Mesendoderm (in vitro differentiated cells): ENCODE measurements around the gene TDRD12.
"Not testable (repeated sequence)": the region's sequence is repeated elsewhere in the genome, so short reads cannot be mapped to it uniquely, and the experiment has no call there.

Experiments used
- DNase-seq: peaks from one replicate; pipeline ENCODE4 v3.0.0; 2013
- H2AK5ac ChIP-seq: 2 replicates; pipeline ENCODE4 v1.6.1; 2013; ENCODE audit warnings: low read length, inconsistent platforms
- H2BK120ac ChIP-seq: 2 replicates; pipeline ENCODE4 v1.6.1; 2013; ENCODE audit warnings: low read depth, mild to moderate bottlenecking, low read length, moderate library complexity, mixed read lengths
- H2BK15ac ChIP-seq: replicated peaks from 2 replicates; pipeline ENCODE4 v1.6.1; 2013; ENCODE audit warnings: low read depth, mild to moderate bottlenecking, moderate library complexity
- H2BK5ac ChIP-seq: 2 replicates; pipeline ENCODE4 v1.6.1; 2013; ENCODE audit warnings: low read length, inconsistent platforms
- H3K18ac ChIP-seq: 2 replicates; pipeline ENCODE4 v1.6.1; 2013; ENCODE audit warnings: mild to moderate bottlenecking, low read length, mixed read lengths
- H3K23ac ChIP-seq: one replicate; pipeline ENCODE4 v1.6.1; 2013; ENCODE audit warnings: low read length
- H3K27ac ChIP-seq: 2 replicates; pipeline ENCODE4 v1.5.1; 2013; ENCODE audit warnings: low read depth, mild to moderate bottlenecking, inconsistent platforms, low read length, moderate library complexity
- H3K27me3 ChIP-seq: 2 replicates; pipeline ENCODE4 v1.6.1; 2013; ENCODE audit warnings: low read length, control low read depth, mild to moderate bottlenecking, inconsistent platforms; ENCODE audit not compliant: insufficient read depth, poor library complexity
- H3K36me3 ChIP-seq: 2 replicates; pipeline ENCODE4 v1.6.1; 2013; ENCODE audit warnings: low read length, inconsistent platforms; ENCODE audit not compliant: control insufficient read depth, insufficient read depth
- H3K4ac ChIP-seq: one replicate; pipeline ENCODE4 v1.6.1; 2013; ENCODE audit warnings: low read depth, mild to moderate bottlenecking, low read length, moderate library complexity
- H3K4me1 ChIP-seq: 2 replicates; pipeline ENCODE4 v1.6.1; 2013; ENCODE audit warnings: low read depth, low read length, inconsistent platforms; ENCODE audit not compliant: control insufficient read depth
- H3K4me2 ChIP-seq: 2 replicates; pipeline ENCODE4 v1.6.1; 2013; ENCODE audit warnings: low read length
- H3K4me3 ChIP-seq: 2 replicates; pipeline ENCODE4 v1.5.1; 2013; ENCODE audit warnings: mild to moderate bottlenecking, low read length
- H3K56ac ChIP-seq: one replicate; pipeline ENCODE4 v1.6.1; 2013; ENCODE audit warnings: low read length
- H3K79me1 ChIP-seq: 2 replicates; pipeline ENCODE4 v1.6.1; 2013; ENCODE audit warnings: low read length, inconsistent platforms
- H3K79me2 ChIP-seq: 2 replicates; pipeline ENCODE4 v1.6.1; 2013; ENCODE audit warnings: mild to moderate bottlenecking, low read length; ENCODE audit not compliant: control insufficient read depth, insufficient read depth
- H3K9ac ChIP-seq: 2 replicates; pipeline ENCODE4 v1.6.1; 2013; ENCODE audit warnings: low read length, inconsistent platforms
- H4K5ac ChIP-seq: one replicate; pipeline ENCODE4 v1.6.1; 2013; ENCODE audit warnings: low read length
- H4K8ac ChIP-seq: one replicate; pipeline ENCODE4 v1.6.1; 2013; ENCODE audit warnings: low read depth, mild to moderate bottlenecking, control low read depth, low read length, moderate library complexity
- WGBS: extraction: QIAGEN DNeasy Blood & Tissue Kit; methylation state at CpG from one replicate; pipeline ENCODE4 v1.1.7; 2013; ENCODE audit warnings: low lambda C conversion rate, missing lambda C conversion rate; ENCODE audit not compliant: insufficient coverage; ENCODE audit errors: extremely low coverage; 5-methylcytosine and 5-hydroxymethylcytosine counted together

TDRD12 gene

DNA sequence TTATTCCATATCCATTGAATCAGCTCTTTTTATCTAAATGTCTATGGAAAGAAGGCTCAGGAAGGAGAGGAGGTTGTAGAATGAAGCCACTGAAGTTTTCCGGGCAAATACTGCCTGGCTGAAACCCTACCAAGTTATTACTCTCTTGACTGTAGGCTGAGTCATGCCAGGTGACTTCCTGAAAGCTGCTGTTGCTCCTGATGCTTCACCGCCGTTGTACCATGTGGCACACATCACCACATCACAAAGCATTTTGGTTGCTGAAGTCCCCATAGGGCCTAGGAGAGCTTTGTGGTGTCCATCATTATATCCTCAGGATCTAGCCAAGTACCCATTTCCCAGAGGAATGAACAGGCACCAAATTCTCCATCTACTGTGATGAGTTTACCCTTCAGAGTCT is 11.1 kb upstream of the TDRD12 start:
- Histone ChIP-seq H2BK5ac (no peak overlapping the region), H3K36me3 (no peaks in the 10 kb centered on the region), H3K18ac (no peak overlapping the region), H2AK5ac (no peak overlapping the region), H4K5ac (no peak overlapping the region), H3K4me2 (no peak overlapping the region), H3K23ac (no peak overlapping the region), H2BK15ac (no peak overlapping the region), H4K8ac (no peak overlapping the region), H2BK120ac (no peak overlapping the region), H3K79me2 (no peaks in the 10 kb centered on the region), H3K56ac (no peak overlapping the region), H3K9ac (no peak overlapping the region), H3K4ac (no peak overlapping the region), H3K27ac (no peak overlapping the region), H3K79me1 (no peaks in the 10 kb centered on the region), H3K27me3 (no peaks in the 10 kb centered on the region), H3K4me1 (no peaks in the 10 kb centered on the region), H3K4me3 (no peak overlapping the region)
- no peak for DNase-seq
- no CpG with 5 or more reads among the region's 3 CpGs for WGBS

DNA sequence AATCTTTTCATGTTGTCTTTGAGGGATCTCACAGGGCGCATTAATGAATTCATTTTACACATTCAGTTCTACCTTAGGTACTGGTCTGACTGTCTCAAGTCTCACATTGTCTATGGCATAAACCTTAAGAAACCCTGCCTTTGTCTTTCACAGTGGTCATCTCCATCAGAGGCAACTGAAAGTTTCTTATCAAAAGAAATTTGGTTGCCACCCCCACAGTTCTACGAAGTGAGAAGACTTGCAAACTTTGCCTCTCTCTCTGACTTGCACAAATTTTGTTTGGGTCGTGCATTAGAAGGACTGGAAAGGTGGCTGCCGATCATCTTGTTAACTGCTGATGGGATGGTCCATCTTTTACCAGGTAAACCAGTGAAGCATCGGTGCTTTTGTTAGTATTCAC is 10.5 kb upstream of the TDRD12 start:
- Histone ChIP-seq H3K4me1 (no peaks in the 10 kb centered on the region), H4K8ac (no peak overlapping the region), H3K4me2 (no peak overlapping the region), H3K27me3 (no peaks in the 10 kb centered on the region), H3K9ac (no peak overlapping the region), H3K56ac (no peak overlapping the region), H2BK15ac (no peak overlapping the region), H2BK5ac (no peak overlapping the region), H3K4me3 (no peak overlapping the region), H2AK5ac (no peak overlapping the region), H3K27ac (no peak overlapping the region), H3K4ac (no peak overlapping the region), H3K36me3 (no peaks in the 10 kb centered on the region), H3K18ac (no peak overlapping the region), H3K79me2 (no peaks in the 10 kb centered on the region), H4K5ac (no peak overlapping the region), H2BK120ac (no peak overlapping the region), H3K23ac (no peak overlapping the region), H3K79me1 (no peaks in the 10 kb centered on the region)
- no peak for DNase-seq
- no CpG with 5 or more reads among the region's 5 CpGs for WGBS

GRCh38 chr19:32711747-32712146 is 7.8 kb upstream of the TDRD12 start:
- no peak overlapping the region for H2BK120ac ChIP-seq
- H3K4me1 ChIP-seq: no peaks in the 10 kb centered on the region
- H3K23ac ChIP-seq: no peak overlapping the region
- H3K79me2 ChIP-seq: no peaks in the 10 kb centered on the region
- no peak for DNase-seq
- no peaks in the 10 kb centered on the region for H3K27me3 ChIP-seq
- H3K36me3 ChIP-seq: no peaks in the 10 kb centered on the region
- H4K5ac ChIP-seq: no peak overlapping the region
- no peak overlapping the region for H2BK15ac ChIP-seq
- no peak overlapping the region for H3K27ac ChIP-seq
- no peak overlapping the region for H2BK5ac ChIP-seq
- no peak overlapping the region for H3K9ac ChIP-seq
- no peak overlapping the region for H3K56ac ChIP-seq
- H3K18ac ChIP-seq: no peak overlapping the region
- no CpG with 5 or more reads among the region's 6 CpGs for WGBS
- H4K8ac ChIP-seq: no peak overlapping the region
- no peak overlapping the region for H2AK5ac ChIP-seq
- no peaks in the 10 kb centered on the region for H3K79me1 ChIP-seq
- no peak overlapping the region for H3K4ac ChIP-seq
- H3K4me2 ChIP-seq: no peak overlapping the region
- no peak overlapping the region for H3K4me3 ChIP-seq

DNA sequence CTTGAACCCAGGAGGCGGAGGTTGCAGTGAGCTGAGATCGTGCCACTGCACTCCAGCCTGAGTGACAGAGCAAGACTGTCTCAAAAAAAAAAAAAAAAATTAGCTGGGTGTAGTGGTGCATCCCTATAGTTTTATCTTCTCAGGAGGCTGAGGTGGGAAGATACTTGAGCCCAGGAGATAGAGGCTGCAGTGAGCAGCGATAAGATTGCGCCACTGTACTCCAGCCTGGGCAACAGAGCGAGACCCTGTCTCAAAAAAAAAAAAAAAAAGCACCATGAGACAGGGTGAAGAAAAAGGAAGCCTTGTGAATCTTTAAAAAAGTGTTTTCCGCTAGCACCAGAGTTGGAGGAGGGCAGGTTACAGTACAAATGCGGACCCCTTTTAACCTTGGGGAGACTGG is 3.4 kb upstream of the TDRD12 start:
- not testable (repeated sequence) for H3K79me2 ChIP-seq, H4K5ac ChIP-seq, H3K9ac ChIP-seq, H3K79me1 ChIP-seq, DNase-seq, H2BK120ac ChIP-seq, H2BK15ac ChIP-seq, H3K4me2 ChIP-seq, H2BK5ac ChIP-seq, H3K4me1 ChIP-seq, H3K4ac ChIP-seq, H3K4me3 ChIP-seq, H3K27me3 ChIP-seq, H3K56ac ChIP-seq, H3K18ac ChIP-seq, H4K8ac ChIP-seq, H2AK5ac ChIP-seq, H3K36me3 ChIP-seq, H3K23ac ChIP-seq, H3K27ac ChIP-seq
- no CpG with 5 or more reads among the region's 7 CpGs for WGBS

GRCh38 chr19:32717496-32717895 is 2.1 kb upstream of the TDRD12 start:
- Histone ChIP-seq H3K9ac (no peak overlapping the region), H4K5ac (no peak overlapping the region), H3K4ac (no peak overlapping the region), H3K27me3 (no peaks in the 10 kb centered on the region), H3K18ac (no peak overlapping the region), H3K23ac (no peak overlapping the region), H3K4me3 (no peak overlapping the region), H2BK5ac (no peak overlapping the region), H2BK15ac (no peak overlapping the region), H4K8ac (no peak overlapping the region), H3K79me1 (no peaks in the 10 kb centered on the region), H3K79me2 (no peaks in the 10 kb centered on the region), H2BK120ac (no peak overlapping the region), H2AK5ac (no peak overlapping the region), H3K56ac (no peak overlapping the region), H3K4me2 (no peak overlapping the region), H3K27ac (no peak overlapping the region), H3K4me1 (no peaks in the 10 kb centered on the region), H3K36me3 (no peaks in the 10 kb centered on the region)
- WGBS: no CpG with 5 or more reads among the region's 5 CpGs
- no peak for DNase-seq

GRCh38 chr19:32718286-32718685 is 1.3 kb upstream of the TDRD12 start:
- H4K8ac ChIP-seq: peak overlapping the region; percentile 56
- DNase-seq: no peak
- H2AK5ac ChIP-seq: no peak overlapping the region
- no peak overlapping the region for H3K4ac ChIP-seq
- no peak overlapping the region for H3K4me2 ChIP-seq
- H3K56ac ChIP-seq: no peak overlapping the region
- WGBS: no CpG with 5 or more reads among the region's 7 CpGs
- no peak overlapping the region for H2BK120ac ChIP-seq
- no peak overlapping the region for H3K4me3 ChIP-seq
- H2BK15ac ChIP-seq: no peak overlapping the region
- no peaks in the 10 kb centered on the region for H3K79me1 ChIP-seq
- no peak overlapping the region for H2BK5ac ChIP-seq
- H3K23ac ChIP-seq: no peak overlapping the region
- no peak overlapping the region for H3K27ac ChIP-seq
- H3K79me2 ChIP-seq: no peaks in the 10 kb centered on the region
- no peak overlapping the region for H3K9ac ChIP-seq
- no peaks in the 10 kb centered on the region for H3K27me3 ChIP-seq
- no peak overlapping the region for H3K18ac ChIP-seq
- no peak overlapping the region for H4K5ac ChIP-seq
- no peaks in the 10 kb centered on the region for H3K4me1 ChIP-seq
- no peaks in the 10 kb centered on the region for H3K36me3 ChIP-seq
